Glutamatergic neuron (in vitro differentiated cells): ENCODE measurements around the gene HTT. TPM values are rescaled to one million over a fixed set of nuclear protein-coding genes. Genes with fewer than 3 reads are reported as not detected.

ENCODE experiments used
- DNase-seq: peaks from one replicate; pipeline ENCODE4 v3.0.0; 2022
- H3K27ac Mint-ChIP-seq: one replicate; pipeline ENCODE4 v1.8.0; 2020; ENCODE audit warnings: mild to moderate bottlenecking, mixed read lengths, inconsistent platforms; ENCODE audit not compliant: unreplicated experiment
- H3K27me3 Mint-ChIP-seq: one replicate; pipeline ENCODE4 v1.8.0; 2020; ENCODE audit warnings: mild to moderate bottlenecking, moderate library complexity, mixed read lengths, inconsistent platforms; ENCODE audit not compliant: unreplicated experiment
- H3K36me3 Mint-ChIP-seq: one replicate; pipeline ENCODE4 v1.8.0; 2020; ENCODE audit warnings: mild to moderate bottlenecking, mixed read lengths, inconsistent platforms; ENCODE audit not compliant: unreplicated experiment
- H3K4me1 Mint-ChIP-seq: one replicate; pipeline ENCODE4 v1.8.0; 2020; ENCODE audit warnings: mild to moderate bottlenecking, low read depth, mixed read lengths, inconsistent platforms; ENCODE audit not compliant: unreplicated experiment
- H3K4me3 Mint-ChIP-seq: one replicate; pipeline ENCODE4 v1.8.0; 2020; ENCODE audit warnings: mild to moderate bottlenecking, mixed read lengths, inconsistent platforms; ENCODE audit not compliant: unreplicated experiment
- H3K9me3 Mint-ChIP-seq: one replicate; pipeline ENCODE4 v1.8.0; 2020; ENCODE audit warnings: mild to moderate bottlenecking, moderate library complexity, mixed read lengths, inconsistent platforms; ENCODE audit not compliant: unreplicated experiment
- CTCF ChIP-seq: fragments of 200-600 bp; sonication (generic); IDR thresholded peaks from one replicate; pipeline ENCODE4 v1.5.0; 2021; ENCODE audit not compliant: partially characterized antibody, unreplicated experiment
- total RNA-seq: library from RNA; stranded (reverse); fragmentation: NEBNext Ultra II Directional; extraction: Animal tissue kit (Norgen Biotek cat#: 25700); gene quantifications from one replicate; pipeline ENCODE4 v1.2.1, GENCODE V29; 2021; ENCODE audit not compliant: unreplicated experiment

The HTT gene
- total RNA-seq, 1 donor from 2014 or later = 107 TPM

GRCh38 chr4:3193531-3194203, 119.2 kb downstream of the HTT start:
- no peak for TF ChIP-seq CTCF

GRCh38 chr4:3196670-3197359, 122.3 kb downstream of the HTT start:
- Mint-ChIP-seq H3K27me3 (peaks cover 2% of the 10 kb centered on the region), H3K36me3 (no peaks in the 10 kb centered on the region), H3K4me3 (no peak overlapping the region), H3K9me3 (no peaks in the 10 kb centered on the region), H3K4me1 (peaks cover 2% of the 10 kb centered on the region), H3K27ac (no peak overlapping the region)
- no peak for DNase-seq
- no peak for TF ChIP-seq CTCF

More at GRCh38 chr4:3193531-3194203, 119.2 kb downstream of the HTT start:
- Mint-ChIP-seq H3K9me3 (no peaks in the 10 kb centered on the region), H3K36me3 (no peaks in the 10 kb centered on the region), H3K27ac (no peak overlapping the region), H3K4me1 (no peaks in the 10 kb centered on the region), H3K4me3 (no peak overlapping the region), H3K27me3 (peaks cover 2% of the 10 kb centered on the region)
- DNase-seq = no peak

GRCh38 chr4:3197366-3198105, 123.1 kb downstream of the HTT start:
- no peaks in the 10 kb centered on the region for H3K9me3 Mint-ChIP-seq
- H3K4me3 Mint-ChIP-seq = no peak overlapping the region
- peaks cover 3% of the 10 kb centered on the region for H3K27me3 Mint-ChIP-seq
- TF ChIP-seq CTCF = no peak
- no peak overlapping the region for H3K27ac Mint-ChIP-seq
- no peaks in the 10 kb centered on the region for H3K36me3 Mint-ChIP-seq
- peaks cover 2% of the 10 kb centered on the region for H3K4me1 Mint-ChIP-seq
- no peak for DNase-seq

- no peaks in the 10 kb centered on the region for H3K36me3 Mint-ChIP-seq
These were observed 124.4 kb downstream of the HTT start for GRCh38 chr4:3198906-3199305.

More at GRCh38 chr4:3198906-3199305, 124.4 kb downstream of the HTT start:
- no peaks in the 10 kb centered on the region for H3K9me3 Mint-ChIP-seq
- no peak overlapping the region for H3K4me3 Mint-ChIP-seq
- no peak for DNase-seq
- peaks cover 8% of the 10 kb centered on the region for H3K4me1 Mint-ChIP-seq
- no peak overlapping the region for H3K27ac Mint-ChIP-seq
- peaks cover 3% of the 10 kb centered on the region for H3K27me3 Mint-ChIP-seq
- TF ChIP-seq CTCF = no peak
